Keratinocyte (primary cell): ENCODE results near the gene IFNG-AS1. TPM values are rescaled to one million over a fixed set of nuclear protein-coding genes. Genes with fewer than 3 reads are reported as not detected.

Source experiments
- DNase-seq: peaks from one replicate; pipeline ENCODE4 v3.0.0-alpha.2; 2011; ENCODE audit warnings: low read depth, missing footprints, low spot score
- FAIRE-seq: peaks from 2 replicates; lab custom pipeline; 2011; peaks lifted over from hg19 to GRCh38; lab: Jason Lieb, UNC
- H2AFZ ChIP-seq: 2 replicates; pipeline ENCODE4 v1.6.0; 2012; ENCODE audit warnings: low read length, control low read depth, inconsistent platforms; ENCODE audit not compliant: control insufficient read depth
- H3K27ac ChIP-seq: 2 replicates; pipeline ENCODE4 v1.5.1; 2011; ENCODE audit warnings: low read length; ENCODE audit not compliant: control insufficient read depth, insufficient read depth
- H3K27me3 ChIP-seq: 3 replicates; pipeline ENCODE4 v1.6.0; 2011; ENCODE audit warnings: low read length; ENCODE audit not compliant: control insufficient read depth, insufficient read depth; ENCODE audit errors: extremely low read depth
- H3K36me3 ChIP-seq, 2 experiments: 2 replicates in 1 of 2; 3 replicates in 1 of 2; pipeline ENCODE4 v1.5.1; 2011; ENCODE audit warnings: low read length in 2 of 2, mild to moderate bottlenecking in 1 of 2; ENCODE audit not compliant: control insufficient read depth in 2 of 2, insufficient read depth in 2 of 2; ENCODE audit errors: extremely low read depth in 1 of 2
- H3K4me1 ChIP-seq: 3 replicates; pipeline ENCODE4 v1.5.1; 2011; ENCODE audit warnings: low read length; ENCODE audit not compliant: control insufficient read depth, insufficient read depth; ENCODE audit errors: extremely low read depth
- H3K4me2 ChIP-seq: 3 replicates; pipeline ENCODE4 v1.6.0; 2011; ENCODE audit warnings: low read depth, low read length; ENCODE audit not compliant: control insufficient read depth, insufficient read depth; ENCODE audit errors: extremely low read depth
- H3K4me3 ChIP-seq, 3 experiments: fragments of 200-600 bp in 1 of 3; sonication (generic) in 1 of 3; 2 replicates in 2 of 3; 3 replicates in 1 of 3; pipeline ENCODE4 v1.5.1; 2011 to 2016; ENCODE audit warnings: low read length in 3 of 3, mild to moderate bottlenecking in 3 of 3, control low read depth in 2 of 3, inconsistent platforms in 1 of 3, low read depth in 1 of 3, mixed read lengths in 1 of 3, mixed run types in 1 of 3, moderate library complexity in 1 of 3; ENCODE audit not compliant: control insufficient read depth in 2 of 3, insufficient read depth in 2 of 3; ENCODE audit errors: extremely low read depth in 1 of 3
- H3K79me2 ChIP-seq: 2 replicates; pipeline ENCODE4 v1.6.0; 2012; ENCODE audit warnings: low read length; ENCODE audit not compliant: control insufficient read depth, insufficient read depth
- H3K9ac ChIP-seq: 3 replicates; pipeline ENCODE4 v1.6.0; 2011; ENCODE audit warnings: low read length; ENCODE audit not compliant: control insufficient read depth, insufficient read depth; ENCODE audit errors: extremely low read depth
- H3K9me1 ChIP-seq: 3 replicates; pipeline ENCODE4 v1.6.0; 2011; ENCODE audit warnings: low read length; ENCODE audit not compliant: control insufficient read depth, insufficient read depth; ENCODE audit errors: extremely low read depth
- H3K9me3 ChIP-seq: 2 replicates; pipeline ENCODE4 v1.5.1; 2012; ENCODE audit warnings: low read depth, low read length; ENCODE audit not compliant: control insufficient read depth
- H4K20me1 ChIP-seq: 3 replicates; pipeline ENCODE4 v1.6.0; 2011; ENCODE audit warnings: low read length; ENCODE audit not compliant: control insufficient read depth, insufficient read depth; ENCODE audit errors: extremely low read depth
- CTCF ChIP-seq, 3 experiments: IDR thresholded peaks in 1 of 3; conservative IDR thresholded peaks in 1 of 3; optimal IDR thresholded peaks in 1 of 3; 2 replicates in 2 of 3; 3 replicates in 1 of 3; pipeline versions ENCODE3 to v1.5.1; 2011; ENCODE audit warnings: low read length in 3 of 3, mild to moderate bottlenecking in 3 of 3, moderate library complexity in 2 of 3, control low read depth in 1 of 3, inconsistent platforms in 1 of 3; ENCODE audit not compliant: insufficient read depth in 2 of 3; ENCODE audit errors: extremely low read depth in 1 of 3
- EZH2 ChIP-seq: IDR thresholded peaks from one replicate; pipeline ENCODE4 v1.6.1; 2012; ENCODE audit warnings: inconsistent platforms, mild to moderate bottlenecking, low read length, moderate library complexity
- dilution Hi-C: fragments of 300-500 bp; cut with MboI; formaldehyde crosslinking; loops from one replicate; pipeline ENCODE4 v1.7.0; 2020; ENCODE audit warnings: low sequenced_read_pairs; ENCODE audit not compliant: extremely low pct_ligation_motif_present
- polyA minus RNA-seq, 3 experiments: library from RNA; depleted of rRNA, polyadenylated mRNA; stranded (reverse); fragments of >200 nt; gene quantifications; 1 replicate in 1 of 3; 2 replicates in 1 of 3; 3 replicates in 1 of 3; pipeline ENCODE4 v1.2.3, GENCODE V29; 2011
- polyA plus RNA-seq, 5 experiments: library from polyadenylated mRNA; depleted of rRNA in 3 of 5; stranded (reverse) in 3 of 5; stranded (forward) in 1 of 5; unstranded in 1 of 5; fragments of >200 nt; gene quantifications; 1 replicate in 1 of 5; 2 replicates in 3 of 5; 3 replicates in 1 of 5; pipeline versions ENCODE4 v1.2.1 to v1.2.3, GENCODE V29; 2011 to 2012; ENCODE audit warnings: missing spikeins in 2 of 5, low read depth in 1 of 5, low replicate concordance in 1 of 5

IFNG-AS1 gene
- not detected in 3 replicates for polyA plus RNA-seq
- not detected for polyA plus RNA-seq (2011; ENCODE audit: low read depth)
- polyA plus RNA-seq (2011; cell fraction: cytosol; rRNA removed), result not detected in 2 replicates
- not detected in 2 replicates for polyA plus RNA-seq (2011; cell fraction: nucleus; rRNA removed)
- not detected in 2 replicates for polyA plus RNA-seq (2012; ENCODE audit: low replicate concordance)
- polyA minus RNA-seq, result not detected in 3 replicates
- not detected for polyA minus RNA-seq (2011; cell fraction: cytosol; rRNA and poly(A)+ RNA removed)
- not detected in 2 replicates for polyA minus RNA-seq (2011; cell fraction: nucleus; rRNA and poly(A)+ RNA removed)

- H3K79me2 ChIP-seq, result no peaks in the 10 kb centered on the region
- H3K27ac ChIP-seq, result no peak within 1 kb of the TSS
- no peak within 1 kb of the TSS for H3K4me2 ChIP-seq
- no peaks in the 10 kb centered on the region for H3K36me3 ChIP-seq
- FAIRE-seq, result no peak
- H3K27me3 ChIP-seq, result peaks cover 18% of the 10 kb centered on the region
- no peak for TF ChIP-seq CTCF (optimal IDR thresholded peaks at IDR 0.05 in 1 of 3, IDR thresholded peaks at IDR 0.05 in 1 of 3, conservative IDR thresholded peaks at IDR 0.05 in 1 of 3; ENCODE audit: extremely low read depth in 1 of 3, insufficient read depth in 2 of 3, low read length in 3 of 3)
- no peak for TF ChIP-seq EZH2
- H3K9ac ChIP-seq, result no peak within 1 kb of the TSS
- H4K20me1 ChIP-seq, result no peaks in the 10 kb centered on the region
- dilution Hi-C loops, result no loop called here
- no peaks in the 10 kb centered on the region for H3K9me1 ChIP-seq
- DNase-seq, result no peak
- no peaks in the 10 kb centered on the region for H3K4me1 ChIP-seq
- no peak within 1 kb of the TSS for H3K4me3 ChIP-seq
- no peaks in the 10 kb centered on the region for H3K9me3 ChIP-seq
- H2AFZ ChIP-seq, result no peak within 1 kb of the TSS
Measured at GRCh38 chr12:67989184-67989920, at the start of gene IFNG-AS1. TSS of gene IFNG-AS1 (plus strand) at chr12:67989447.

- H3K4me3 ChIP-seq, result no peak overlapping the region
- no peaks in the 10 kb centered on the region for H3K9me1 ChIP-seq
- no peak overlapping the region for H3K4me2 ChIP-seq
- H3K9ac ChIP-seq, result no peak overlapping the region
- no peaks in the 10 kb centered on the region for H3K27me3 ChIP-seq
- H2AFZ ChIP-seq, result no peak overlapping the region
- no peak for DNase-seq
- no peaks in the 10 kb centered on the region for H3K79me2 ChIP-seq
- no peak for FAIRE-seq
- dilution Hi-C loops, result no loop called here
- H3K9me3 ChIP-seq, result no peaks in the 10 kb centered on the region
- no peaks in the 10 kb centered on the region for H3K36me3 ChIP-seq
- H3K4me1 ChIP-seq, result peaks cover 4% of the 10 kb centered on the region
- TF ChIP-seq EZH2, result no peak
- TF ChIP-seq CTCF (optimal IDR thresholded peaks at IDR 0.05 in 1 of 3, IDR thresholded peaks at IDR 0.05 in 1 of 3, conservative IDR thresholded peaks at IDR 0.05 in 1 of 3; ENCODE audit: extremely low read depth in 1 of 3, insufficient read depth in 2 of 3, low read length in 3 of 3), result no peak
- no peaks in the 10 kb centered on the region for H4K20me1 ChIP-seq
- H3K27ac ChIP-seq, result no peak overlapping the region
Measured at GRCh38 chr12:67939611-67940010, 49.6 kb upstream of the IFNG-AS1 start.
